Smooth muscle cell of the umbilical artery (primary cell): ENCODE data around the gene DYNLT3. TPM values are rescaled to one million over a fixed set of nuclear protein-coding genes. Genes with fewer than 3 reads are reported as not detected.

Source experiments
- total RNA-seq: library from RNA; depleted of rRNA; stranded (reverse); fragments of >200 nt; gene quantifications from 2 replicates; pipeline ENCODE4 v1.2.3, GENCODE V29; 2014

Gene DYNLT3, protein sequence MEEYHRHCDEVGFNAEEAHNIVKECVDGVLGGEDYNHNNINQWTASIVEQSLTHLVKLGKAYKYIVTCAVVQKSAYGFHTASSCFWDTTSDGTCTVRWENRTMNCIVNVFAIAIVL
- 75.4 and 78.7 TPM in 2 replicates for total RNA-seq

DNA sequence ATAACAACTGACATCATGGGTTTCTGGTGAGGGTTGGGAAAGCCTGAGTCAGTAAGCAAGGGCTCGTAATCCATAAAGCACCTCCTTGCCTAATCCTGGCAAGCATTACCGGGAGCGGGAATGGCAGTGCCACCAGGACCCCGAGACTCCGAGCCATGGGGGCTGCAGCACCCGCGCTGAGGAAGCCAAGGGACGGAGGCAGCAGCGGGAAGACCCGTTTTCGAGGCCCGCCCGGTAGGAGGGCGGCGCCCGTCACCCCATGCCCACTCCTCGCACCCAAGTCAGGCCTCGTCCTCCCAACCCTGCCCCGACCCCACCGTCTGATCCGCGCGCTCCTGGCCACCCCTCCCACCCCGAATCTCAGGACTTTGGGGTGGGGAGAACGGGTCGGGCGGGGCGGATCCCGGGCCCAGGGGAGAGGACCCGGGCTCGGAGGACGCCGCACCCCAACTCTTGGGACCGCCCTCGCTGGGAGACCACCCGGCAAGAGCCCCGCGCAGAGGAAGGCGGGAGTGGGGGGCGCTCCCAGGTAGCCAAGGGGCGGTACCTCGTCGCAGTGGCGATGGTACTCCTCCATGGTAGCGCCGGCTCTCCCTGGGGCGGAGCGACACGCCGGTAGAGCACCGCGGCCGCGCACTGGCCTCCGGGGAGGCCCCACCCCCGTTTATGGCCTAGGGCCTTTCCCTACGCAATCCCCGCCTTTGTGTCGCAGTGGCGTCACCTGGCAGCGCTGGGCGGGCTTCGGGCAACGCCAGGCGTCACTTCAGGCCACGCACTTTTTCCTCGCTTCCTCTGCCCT is at the start of gene DYNLT3:
Gene DYNLT3, minus strand, starts transcription at position 638 of the 799 bp plus-strand sequence. Its CDS starts 61 bp downstream, at position 577.

Other genes with a start within 250 kb of the DYNLT3 start
- under 0.01 and 0.05 TPM in 2 replicates for gene XK, start 161.8 kb downstream of the DYNLT3 start, total RNA-seq
- not detected in 2 replicates for gene CYBB, start 67.5 kb downstream of the DYNLT3 start, total RNA-seq
- 0.55 and 0.89 TPM in 2 replicates for gene SYTL5, start 159.0 kb upstream of the DYNLT3 start, total RNA-seq